NT2/D1 (cell line): ENCODE results near the gene LRFN5.

Experiments used
- DNase-seq: peaks from one replicate; pipeline ENCODE4 v3.0.0-alpha.2; 2011; ENCODE audit warnings: low read depth, low spot score
- H3K27me3 ChIP-seq: 2 replicates; pipeline ENCODE4 v1.6.0; 2011; ENCODE audit warnings: mild to moderate bottlenecking; ENCODE audit not compliant: insufficient read length, insufficient read depth
- H3K36me3 ChIP-seq: 2 replicates; pipeline ENCODE4 v1.6.1; 2011; ENCODE audit warnings: mild to moderate bottlenecking, low read length, mixed read lengths; ENCODE audit not compliant: insufficient read depth, insufficient read length
- H3K4me1 ChIP-seq: 2 replicates; pipeline ENCODE4 v1.5.1; 2011; ENCODE audit not compliant: insufficient read depth, insufficient read length
- H3K4me3 ChIP-seq: 2 replicates; pipeline ENCODE4 v1.5.1; 2011; ENCODE audit warnings: low read depth; ENCODE audit not compliant: insufficient read length
- H3K9ac ChIP-seq: 2 replicates; pipeline ENCODE4 v1.6.0; 2011; ENCODE audit warnings: low read depth; ENCODE audit not compliant: insufficient read length
- H3K9me3 ChIP-seq: 2 replicates; pipeline ENCODE4 v1.5.1; 2011; ENCODE audit warnings: mild to moderate bottlenecking, low read length; ENCODE audit not compliant: insufficient read depth
- SUZ12 ChIP-seq: IDR thresholded peaks from 2 replicates; pipeline ENCODE4 v1.6.1; 2011; ENCODE audit not compliant: insufficient read length, insufficient read depth; ENCODE audit errors: extremely low read depth
- YY1 ChIP-seq: IDR thresholded peaks from 2 replicates; pipeline ENCODE4 v1.6.1; 2011; ENCODE audit not compliant: insufficient read length, insufficient read depth
- ZNF274 ChIP-seq: IDR thresholded peaks from 2 replicates; pipeline ENCODE4 v1.6.1; 2011; ENCODE audit warnings: mild to moderate bottlenecking, low read depth, low read length

The LRFN5 gene

GRCh38 chr14:41873686-41874317, 267.1 kb downstream of the LRFN5 start:
- Histone ChIP-seq H3K36me3 (no peaks in the 10 kb centered on the region), H3K4me1 (no peaks in the 10 kb centered on the region), H3K9ac (no peak overlapping the region), H3K4me3 (no peak overlapping the region), H3K9me3 (peaks cover 15% of the 10 kb centered on the region), H3K27me3 (no peaks in the 10 kb centered on the region)
- no peak for TF ChIP-seq ZNF274
- TF ChIP-seq YY1, result no peak
- no peak for TF ChIP-seq SUZ12
- no peak for DNase-seq

DNA sequence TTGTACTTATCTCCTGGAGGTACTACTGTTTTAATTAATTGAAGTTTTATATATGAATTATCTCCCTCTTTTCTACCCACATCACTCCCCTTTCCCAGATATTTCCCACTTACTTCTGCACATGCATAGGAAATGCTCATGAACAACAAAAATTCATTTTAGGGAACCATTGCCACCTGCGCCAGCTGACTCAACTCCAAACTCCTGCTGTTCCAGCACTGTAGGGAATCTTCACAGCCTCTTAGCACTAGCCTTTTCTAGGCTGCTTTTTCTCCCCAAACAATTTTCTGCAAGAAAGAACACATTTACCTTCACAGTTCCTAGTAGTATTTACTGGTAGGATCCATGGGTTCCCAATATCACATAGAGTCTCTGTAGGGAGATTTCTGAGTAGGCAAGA, 268.4 kb downstream of the LRFN5 start:
- H3K27me3 ChIP-seq, result no peaks in the 10 kb centered on the region
- TF ChIP-seq YY1, result no peak
- no peak for TF ChIP-seq ZNF274
- no peak for TF ChIP-seq SUZ12
- H3K4me3 ChIP-seq, result no peak overlapping the region

DNA sequence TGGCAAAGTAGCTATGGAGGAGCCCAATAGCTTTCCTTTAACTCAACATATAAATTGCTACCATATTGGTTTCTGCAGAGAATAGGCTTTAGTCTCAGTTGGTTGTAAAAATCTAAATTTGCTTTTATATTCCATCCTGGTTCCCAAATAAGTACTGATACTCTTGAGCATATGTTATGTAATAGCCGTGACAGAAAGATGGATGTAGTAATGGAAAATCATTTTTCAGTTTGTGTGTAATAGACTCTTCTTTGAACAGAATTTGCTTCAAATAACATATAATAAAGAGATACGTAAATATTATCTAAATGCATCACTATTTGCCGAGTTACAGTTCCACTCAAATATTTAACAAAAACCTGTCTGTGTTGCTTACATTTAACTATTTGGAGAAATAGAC, 271.6 kb downstream of the LRFN5 start:
- Histone ChIP-seq H3K9me3 (no peaks in the 10 kb centered on the region), H3K9ac (no peak overlapping the region), H3K4me3 (no peak overlapping the region), H3K27me3 (no peaks in the 10 kb centered on the region), H3K36me3 (no peaks in the 10 kb centered on the region), H3K4me1 (no peaks in the 10 kb centered on the region)
- DNase-seq, result no peak
- no peak for TF ChIP-seq YY1

More for the DNA sequence above, 268.4 kb downstream of the LRFN5 start:
- Histone ChIP-seq H3K4me1 (no peaks in the 10 kb centered on the region), H3K9ac (no peak overlapping the region), H3K9me3 (peaks cover 4% of the 10 kb centered on the region; the same call in 1 of the 2 replicates), H3K36me3 (no peaks in the 10 kb centered on the region)
- DNase-seq, result no peak

DNA sequence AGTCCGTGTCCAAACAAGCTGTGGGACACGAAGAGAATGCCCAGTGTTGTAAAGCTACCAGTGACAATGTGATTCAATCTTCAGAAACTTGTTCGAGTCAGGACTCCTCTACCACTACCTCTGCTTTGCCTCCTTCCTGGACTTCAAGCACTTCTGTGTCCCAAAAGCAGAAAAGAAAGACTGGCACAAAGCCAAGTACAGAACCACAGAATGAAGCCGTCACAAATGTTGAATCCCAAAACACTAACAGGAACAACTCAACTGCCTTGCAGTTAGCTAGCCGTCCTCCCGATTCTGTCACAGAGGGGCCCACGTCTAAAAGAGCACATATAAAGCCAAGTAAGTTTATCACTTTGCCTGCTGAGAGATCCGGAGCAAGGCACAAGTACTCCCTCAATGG, 284.9 kb downstream of the LRFN5 start:
- Histone ChIP-seq H3K9me3 (no peaks in the 10 kb centered on the region), H3K27me3 (no peaks in the 10 kb centered on the region), H3K4me3 (no peak overlapping the region), H3K36me3 (no peaks in the 10 kb centered on the region), H3K9ac (no peak overlapping the region), H3K4me1 (no peaks in the 10 kb centered on the region)
- TF ChIP-seq ZNF274 (no peak), YY1 (no peak), SUZ12 (no peak)
- DNase-seq, result no peak

DNA sequence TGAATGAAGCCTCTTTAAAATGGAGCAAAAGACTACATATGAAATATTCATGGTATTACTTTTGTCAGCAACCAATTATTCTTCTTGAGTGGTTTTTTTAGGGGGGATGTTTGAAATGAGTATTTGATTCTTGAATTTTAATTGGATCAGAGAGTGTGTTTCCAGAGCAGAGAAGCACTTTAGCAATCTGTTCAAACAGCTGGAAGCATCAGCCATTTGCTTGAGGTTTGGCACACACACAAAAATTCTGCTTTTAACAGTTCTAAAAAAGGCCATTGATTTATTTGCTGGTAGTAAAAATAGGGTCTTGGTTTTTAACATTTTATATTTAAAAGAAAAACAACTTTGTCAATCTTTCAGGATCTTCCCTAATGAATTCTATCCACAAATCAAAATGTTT, 292.7 kb downstream of the LRFN5 start:
- H3K27me3 ChIP-seq, result no peaks in the 10 kb centered on the region
- no peak overlapping the region for H3K9ac ChIP-seq
- no peaks in the 10 kb centered on the region for H3K4me1 ChIP-seq
- H3K9me3 ChIP-seq, result no peaks in the 10 kb centered on the region
- no peaks in the 10 kb centered on the region for H3K36me3 ChIP-seq
- DNase-seq, result no peak
- no peak overlapping the region for H3K4me3 ChIP-seq
- TF ChIP-seq ZNF274 (no peak), YY1 (no peak), SUZ12 (no peak)

GRCh38 chr14:41900644-41901043, 294.0 kb downstream of the LRFN5 start:
- H3K27me3 ChIP-seq, result no peaks in the 10 kb centered on the region
- DNase-seq, result no peak
- H3K9ac ChIP-seq, result no peak overlapping the region
- no peaks in the 10 kb centered on the region for H3K4me1 ChIP-seq
- no peak overlapping the region for H3K4me3 ChIP-seq
- H3K36me3 ChIP-seq, result no peaks in the 10 kb centered on the region
- no peaks in the 10 kb centered on the region for H3K9me3 ChIP-seq
- no peak for TF ChIP-seq SUZ12
- no peak for TF ChIP-seq YY1
- TF ChIP-seq ZNF274, result no peak

DNA sequence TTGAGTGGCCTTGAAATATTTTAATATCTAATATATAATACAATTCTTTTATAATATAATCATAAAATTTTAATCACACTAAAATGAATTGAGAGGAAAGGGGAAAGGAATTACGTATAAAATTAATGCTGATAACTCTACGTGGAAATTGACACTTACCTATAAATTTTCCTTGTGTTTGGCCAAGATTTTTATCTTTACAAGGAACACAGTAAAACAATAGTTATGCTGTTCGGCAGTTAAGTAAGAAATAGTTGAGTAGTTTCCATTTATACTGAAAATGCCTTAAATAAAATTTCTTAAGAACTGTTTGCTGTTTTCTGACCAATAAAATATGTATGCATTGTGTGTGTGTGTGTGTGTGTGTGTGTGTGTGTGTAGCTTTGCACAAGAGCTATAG, 294.4 kb downstream of the LRFN5 start:
- H3K36me3 ChIP-seq, result no peaks in the 10 kb centered on the region
- H3K4me1 ChIP-seq, result no peaks in the 10 kb centered on the region
- no peak for DNase-seq
- H3K27me3 ChIP-seq, result no peaks in the 10 kb centered on the region
- TF ChIP-seq ZNF274 (no peak), SUZ12 (no peak), YY1 (no peak)
- no peaks in the 10 kb centered on the region for H3K9me3 ChIP-seq
- H3K9ac ChIP-seq, result no peak overlapping the region
- no peak overlapping the region for H3K4me3 ChIP-seq
